Measurements from ENCODE around the gene AP4M1. TPM values are rescaled to one million over a fixed set of nuclear protein-coding genes. Genes with fewer than 3 reads are reported as not detected.
A peak's percentile ranks its signal among the peaks of the same experiment; 100 is the strongest.

Gene AP4M1
- total and polyA plus RNA-seq, 9 of the 15 experiments (the other 6 are each of a cell fraction or from before 2014, with no cell fraction given), result 1.3 to 30.9 (median 14.1) TPM

DNA sequence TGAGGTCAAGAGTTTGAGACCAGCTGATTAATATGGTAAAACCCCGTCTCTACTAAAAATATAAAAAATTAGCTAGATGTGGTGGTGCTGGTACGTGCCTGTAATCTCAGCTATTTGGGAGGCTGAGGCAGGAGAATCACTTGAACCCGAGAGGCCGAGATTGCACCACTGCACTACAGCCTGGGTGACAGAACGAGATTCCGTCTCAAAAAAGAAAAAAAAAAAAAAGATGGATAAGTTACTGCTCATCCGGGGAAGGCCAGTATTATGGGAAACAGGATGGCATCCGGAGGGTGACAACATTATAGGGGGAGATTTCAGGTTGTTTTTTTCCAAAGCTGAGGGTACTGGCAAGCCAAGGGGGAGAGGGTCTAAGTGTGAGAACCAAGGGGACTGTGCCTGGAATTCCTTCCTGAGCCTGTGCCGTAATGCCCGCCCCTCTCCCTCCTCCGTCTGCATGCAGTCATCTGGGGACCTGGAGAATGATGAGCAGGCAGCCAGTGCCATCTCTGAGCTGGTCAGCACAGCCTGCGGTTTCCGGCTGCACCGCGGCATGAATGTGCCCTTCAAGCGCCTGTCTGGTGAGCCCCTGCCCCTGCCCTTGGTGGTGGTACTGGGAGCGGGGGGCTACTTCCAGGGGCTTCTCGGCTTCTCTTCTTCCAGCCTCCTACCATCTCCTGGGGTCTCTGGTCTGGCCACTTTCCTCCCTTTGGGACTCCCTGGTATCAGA, 51.7 kb downstream of the AP4M1 start (continued):
- TF ChIP-seq, protein P1, sequence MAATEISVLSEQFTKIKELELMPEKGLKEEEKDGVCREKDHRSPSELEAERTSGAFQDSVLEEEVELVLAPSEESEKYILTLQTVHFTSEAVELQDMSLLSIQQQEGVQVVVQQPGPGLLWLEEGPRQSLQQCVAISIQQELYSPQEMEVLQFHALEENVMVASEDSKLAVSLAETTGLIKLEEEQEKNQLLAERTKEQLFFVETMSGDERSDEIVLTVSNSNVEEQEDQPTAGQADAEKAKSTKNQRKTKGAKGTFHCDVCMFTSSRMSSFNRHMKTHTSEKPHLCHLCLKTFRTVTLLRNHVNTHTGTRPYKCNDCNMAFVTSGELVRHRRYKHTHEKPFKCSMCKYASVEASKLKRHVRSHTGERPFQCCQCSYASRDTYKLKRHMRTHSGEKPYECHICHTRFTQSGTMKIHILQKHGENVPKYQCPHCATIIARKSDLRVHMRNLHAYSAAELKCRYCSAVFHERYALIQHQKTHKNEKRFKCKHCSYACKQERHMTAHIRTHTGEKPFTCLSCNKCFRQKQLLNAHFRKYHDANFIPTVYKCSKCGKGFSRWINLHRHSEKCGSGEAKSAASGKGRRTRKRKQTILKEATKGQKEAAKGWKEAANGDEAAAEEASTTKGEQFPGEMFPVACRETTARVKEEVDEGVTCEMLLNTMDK (IDR thresholded peaks at IDR 0.05; ENCODE audit: borderline replicate concordance, insufficient read depth, low read depth, low read length, poor library complexity, severe bottlenecking), result no peak
- TF ChIP-seq XRCC5 (IDR thresholded peaks at IDR 0.05; ENCODE audit: low read depth, low read length) (no peak), POLR2A (conservative IDR thresholded peaks at IDR 0.05) (peak; percentile 30; the same call in 1 of the 2 replicates)

DNA sequence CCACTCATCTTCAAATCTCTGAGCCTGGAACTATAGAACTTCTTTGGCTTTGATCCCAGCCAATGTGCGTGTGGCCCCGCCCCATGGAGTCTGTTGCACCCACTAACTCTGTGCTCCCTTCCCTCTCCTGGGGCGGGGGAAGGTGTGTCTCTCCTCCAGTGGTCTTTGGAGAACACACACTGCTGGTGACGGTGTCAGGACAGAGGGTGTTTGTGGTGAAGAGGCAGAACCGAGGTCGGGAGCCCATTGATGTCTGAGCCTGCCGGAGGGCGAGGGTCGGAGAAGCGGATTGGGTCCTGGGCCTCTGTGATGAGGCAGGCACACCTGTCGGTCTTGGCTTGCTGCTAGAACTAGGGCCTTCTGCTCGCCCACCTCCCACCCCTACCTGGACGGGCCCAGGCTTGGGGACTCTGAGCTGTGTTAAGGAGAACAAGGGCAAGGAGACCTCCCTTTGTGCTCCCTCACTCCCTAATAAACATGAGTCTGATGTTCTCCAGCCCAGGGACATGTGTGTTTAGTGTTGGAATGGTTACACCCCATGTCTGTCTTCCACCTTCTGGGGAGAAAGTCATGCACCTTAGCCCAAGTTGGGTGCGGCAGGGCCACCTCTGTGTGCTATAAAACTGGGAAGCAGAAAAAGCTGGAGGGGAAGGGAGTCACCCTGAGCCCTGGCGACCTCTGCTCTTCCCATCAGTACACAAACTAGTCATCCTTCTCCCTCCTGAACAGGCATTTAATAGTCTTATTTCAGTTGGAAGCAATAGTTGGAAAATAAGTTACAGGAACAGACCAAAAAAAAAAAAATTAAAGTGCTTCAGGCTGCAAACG, 52.5 kb downstream of the AP4M1 start:
- BruUV-seq (replicated peaks), result no TSS peak
- intact Hi-C loops (cut with micrococcal nuclease) (no loop called here), in situ Hi-C loops (cut with MboI) (no loop called here)
- ATAC-seq (no peak), DNase-seq (ENCODE audit: extremely low read depth in 1 of 4, low spot score in 3 of 4) (peak in 3 of 4 experiments; percentile 36 to 64 (median 44)), FAIRE-seq (no peak)
- Histone ChIP-seq H4K20me1 (replicated peaks; ENCODE audit: control insufficient read depth, insufficient read depth, low read length) (peaks cover 10% of the 10 kb centered on the region), H3K36me3 (ENCODE audit: control insufficient read depth, insufficient read depth, low read length) (peaks cover 64% of the 10 kb centered on the region), H3K79me2 (ENCODE audit: control insufficient read depth, insufficient read depth, low read length) (peaks cover 46% of the 10 kb centered on the region), H3K27me3 (ENCODE audit: control insufficient read depth in 2 of 2, insufficient read depth in 2 of 2, low read length in 2 of 2) (no peaks in the 10 kb centered on the region), H2AFZ (ENCODE audit: low read depth, low read length) (no peak overlapping the region), H3K4me3 (no peak overlapping the region), H3K9me1 (ENCODE audit: control insufficient read depth, insufficient read depth, low read length) (no peaks in the 10 kb centered on the region), H3K9ac (ENCODE audit: insufficient read depth in 1 of 2, low read depth in 2 of 2, low read length in 2 of 2) (peak overlapping the region in 1 of 2 experiments; percentile 83; a peak in 2 of 4 replicates), H3K4me2 (ENCODE audit: insufficient read depth, low read length) (no peak overlapping the region), H3K4me1 (replicated peaks in 1 of 2; ENCODE audit: control insufficient read depth in 2 of 2, insufficient read depth in 2 of 2, low read length in 2 of 2) (peaks cover 30 to 76% of the 10 kb centered on the region in 2 experiments), H3K27ac (ENCODE audit: extremely low read depth, low read depth, low read length) (no peak overlapping the region; the same call in 2 of the 3 replicates), H3K9me3 (replicated peaks; ENCODE audit: control insufficient read depth, insufficient read depth, low read depth, low read length) (no peaks in the 10 kb centered on the region)
- WGBS (ENCODE audit: insufficient coverage, low coverage, missing lambda C conversion rate), result 63% methylated on average over 15 of the region's 16 CpGs
- ChIA-PET CTCF (ENCODE audit: low intra/inter-chr PET ratio) (no interaction called here), POLR2A (no interaction called here)
- TF ChIP-seq CBX2 (IDR thresholded peaks at IDR 0.05; ENCODE audit: insufficient read depth, low read length, poor library complexity, severe bottlenecking) (no peak), ZNF347 (CRISPR knock-in tag; IDR thresholded peaks at IDR 0.05; ENCODE audit: low read depth) (no peak), FOSL1 (tag; conservative IDR thresholded peaks at IDR 0.05) (no peak), TCF7 (IDR thresholded peaks at IDR 0.05; ENCODE audit: borderline replicate concordance) (no peak), SRSF7 (optimal IDR thresholded peaks at IDR 0.05; ENCODE audit: low read depth, low read length) (no peak), NR4A1 (CRISPR knock-in tag; IDR thresholded peaks at IDR 0.05) (no peak), NR4A1 (tag; IDR thresholded peaks at IDR 0.05) (no peak), ZNF766 (CRISPR knock-in tag; conservative IDR thresholded peaks at IDR 0.05) (no peak), ZNF354B (CRISPR knock-in tag; IDR thresholded peaks at IDR 0.05) (no peak), NFE2L1 (tag; IDR thresholded peaks at IDR 0.05; ENCODE audit: borderline replicate concordance, low read depth) (no peak)
- TF ChIP-seq, protein P2, sequence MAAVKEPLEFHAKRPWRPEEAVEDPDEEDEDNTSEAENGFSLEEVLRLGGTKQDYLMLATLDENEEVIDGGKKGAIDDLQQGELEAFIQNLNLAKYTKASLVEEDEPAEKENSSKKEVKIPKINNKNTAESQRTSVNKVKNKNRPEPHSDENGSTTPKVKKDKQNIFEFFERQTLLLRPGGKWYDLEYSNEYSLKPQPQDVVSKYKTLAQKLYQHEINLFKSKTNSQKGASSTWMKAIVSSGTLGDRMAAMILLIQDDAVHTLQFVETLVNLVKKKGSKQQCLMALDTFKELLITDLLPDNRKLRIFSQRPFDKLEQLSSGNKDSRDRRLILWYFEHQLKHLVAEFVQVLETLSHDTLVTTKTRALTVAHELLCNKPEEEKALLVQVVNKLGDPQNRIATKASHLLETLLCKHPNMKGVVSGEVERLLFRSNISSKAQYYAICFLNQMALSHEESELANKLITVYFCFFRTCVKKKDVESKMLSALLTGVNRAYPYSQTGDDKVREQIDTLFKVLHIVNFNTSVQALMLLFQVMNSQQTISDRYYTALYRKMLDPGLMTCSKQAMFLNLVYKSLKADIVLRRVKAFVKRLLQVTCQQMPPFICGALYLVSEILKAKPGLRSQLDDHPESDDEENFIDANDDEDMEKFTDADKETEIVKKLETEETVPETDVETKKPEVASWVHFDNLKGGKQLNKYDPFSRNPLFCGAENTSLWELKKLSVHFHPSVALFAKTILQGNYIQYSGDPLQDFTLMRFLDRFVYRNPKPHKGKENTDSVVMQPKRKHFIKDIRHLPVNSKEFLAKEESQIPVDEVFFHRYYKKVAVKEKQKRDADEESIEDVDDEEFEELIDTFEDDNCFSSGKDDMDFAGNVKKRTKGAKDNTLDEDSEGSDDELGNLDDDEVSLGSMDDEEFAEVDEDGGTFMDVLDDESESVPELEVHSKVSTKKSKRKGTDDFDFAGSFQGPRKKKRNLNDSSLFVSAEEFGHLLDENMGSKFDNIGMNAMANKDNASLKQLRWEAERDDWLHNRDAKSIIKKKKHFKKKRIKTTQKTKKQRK (IDR thresholded peaks at IDR 0.05; ENCODE audit: borderline replicate concordance, low read depth, low read length), result no peak

Data from K562 (cell line).